AG04449 (cell line): Measurements from ENCODE around the gene RNF152.

Experiments
- CTCF ChIA-PET: fragments of 350-600 bp; formaldehyde crosslinking; extraction: SDS; loops from one replicate; lab custom pipeline; 2021; ENCODE audit warnings: antibody characterized with exemption; lab: Yijun Ruan, JAX
- POLR2A ChIA-PET: fragments of 400-600, 350-600 bp; formaldehyde crosslinking; extraction: SDS; loops from one replicate; lab custom pipeline; 2020; ENCODE audit warnings: antibody characterized with exemption, inconsistent platforms; lab: Yijun Ruan, JAX
- DNase-seq: peaks from one replicate; pipeline ENCODE4 v3.0.0-alpha.2; 2010; ENCODE audit warnings: low read depth, low spot score
- H3K4me3 ChIP-seq: 2 replicates; pipeline ENCODE4 v1.5.1; 2011; ENCODE audit warnings: low read depth, mild to moderate bottlenecking, control low read depth, low read length
- TF ChIP-seq, protein P1 (sequence below): IDR thresholded peaks from one replicate; pipeline ENCODE4 v1.5.1; 2011; ENCODE audit warnings: mild to moderate bottlenecking, moderate library complexity, low read length, control low read depth, inconsistent platforms; ENCODE audit not compliant: insufficient read depth; ENCODE audit errors: missing control alignments

RNF152 gene

GRCh38 chr18:61831071-61831470, 61.7 kb downstream of the RNF152 start:
- DNase-seq, result no peak
- POLR2A ChIA-PET, result no interaction called here
- H3K4me3 ChIP-seq, result no peak overlapping the region
- CTCF ChIA-PET, result interaction anchor here (0.8 to 1.6 kb wide), 3 partner anchors 10 to 18 kb away, joined by 3 to 4 read pairs (median 4); no protein-coding TSS in a partner anchor
- TF ChIP-seq, protein P1, sequence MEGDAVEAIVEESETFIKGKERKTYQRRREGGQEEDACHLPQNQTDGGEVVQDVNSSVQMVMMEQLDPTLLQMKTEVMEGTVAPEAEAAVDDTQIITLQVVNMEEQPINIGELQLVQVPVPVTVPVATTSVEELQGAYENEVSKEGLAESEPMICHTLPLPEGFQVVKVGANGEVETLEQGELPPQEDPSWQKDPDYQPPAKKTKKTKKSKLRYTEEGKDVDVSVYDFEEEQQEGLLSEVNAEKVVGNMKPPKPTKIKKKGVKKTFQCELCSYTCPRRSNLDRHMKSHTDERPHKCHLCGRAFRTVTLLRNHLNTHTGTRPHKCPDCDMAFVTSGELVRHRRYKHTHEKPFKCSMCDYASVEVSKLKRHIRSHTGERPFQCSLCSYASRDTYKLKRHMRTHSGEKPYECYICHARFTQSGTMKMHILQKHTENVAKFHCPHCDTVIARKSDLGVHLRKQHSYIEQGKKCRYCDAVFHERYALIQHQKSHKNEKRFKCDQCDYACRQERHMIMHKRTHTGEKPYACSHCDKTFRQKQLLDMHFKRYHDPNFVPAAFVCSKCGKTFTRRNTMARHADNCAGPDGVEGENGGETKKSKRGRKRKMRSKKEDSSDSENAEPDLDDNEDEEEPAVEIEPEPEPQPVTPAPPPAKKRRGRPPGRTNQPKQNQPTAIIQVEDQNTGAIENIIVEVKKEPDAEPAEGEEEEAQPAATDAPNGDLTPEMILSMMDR, result no peak

- ChIA-PET CTCF (no interaction called here), POLR2A (no interaction called here)
- H3K4me3 ChIP-seq, result no peak overlapping the region
- TF ChIP-seq, protein P1, result no peak
- DNase-seq, result no peak
Observed at GRCh38 chr18:61829108-61829507, 63.7 kb downstream of the RNF152 start.

DNA sequence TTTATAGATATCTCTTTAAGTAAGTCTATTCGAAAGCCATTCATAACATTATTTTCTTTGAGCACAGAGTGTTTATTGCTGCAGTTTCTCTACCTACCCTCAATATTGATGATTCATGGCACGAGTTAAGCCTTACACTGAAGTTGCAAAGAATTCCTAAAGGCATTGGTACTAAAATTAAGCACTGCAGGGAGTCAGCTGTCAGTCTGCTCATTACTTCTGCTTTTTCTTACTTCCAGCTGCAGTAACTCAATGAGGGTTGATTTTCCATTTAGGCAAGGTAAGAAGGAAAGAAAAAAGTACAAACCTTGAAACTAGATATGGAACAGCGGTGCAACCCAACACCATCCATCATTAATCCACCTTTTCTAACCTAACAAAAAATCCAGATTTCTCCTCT, 65.2 kb downstream of the RNF152 start:
- H3K4me3 ChIP-seq, result no peak overlapping the region
- CTCF ChIA-PET, result no interaction called here
- POLR2A ChIA-PET, result no interaction called here
- DNase-seq, result no peak
- TF ChIP-seq, protein P1, result no peak

DNA sequence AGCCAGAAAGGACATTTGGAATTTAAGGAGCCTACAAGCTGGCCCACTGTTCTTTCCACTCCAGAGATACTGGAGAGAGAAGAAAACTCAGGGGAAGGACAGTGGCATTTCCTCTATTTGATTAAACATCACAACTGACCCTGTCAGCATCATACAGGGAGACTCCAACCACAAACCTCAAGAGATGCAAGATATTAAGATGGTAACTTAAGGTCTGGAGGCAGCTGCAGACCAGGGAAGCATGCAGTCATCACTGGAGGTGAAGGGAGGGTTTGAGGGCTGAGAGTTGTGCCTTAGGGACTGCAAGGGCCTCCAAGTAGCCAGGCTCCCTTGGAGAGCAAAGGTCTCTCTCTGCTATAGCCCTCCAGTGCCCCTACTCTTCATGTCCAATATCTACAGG, 67.4 kb downstream of the RNF152 start:
- POLR2A ChIA-PET, result interaction anchor here (0.6 kb wide), 1 partner anchor 9 kb away, joined by 3 read pairs; no protein-coding TSS in a partner anchor
- CTCF ChIA-PET, result no interaction called here
- TF ChIP-seq, protein P1, result no peak
- peak; percentile 26 for DNase-seq
- H3K4me3 ChIP-seq, result no peak overlapping the region

- H3K4me3 ChIP-seq, result no peak overlapping the region
- ChIA-PET POLR2A (no interaction called here), CTCF (no interaction called here)
- TF ChIP-seq, protein P1, result no peak
- DNase-seq, result no peak
Observed at GRCh38 chr18:61824733-61825363, 68.0 kb downstream of the RNF152 start.

- DNase-seq, result no peak
- POLR2A ChIA-PET, result no interaction called here
- TF ChIP-seq, protein P1, result no peak
- no peak overlapping the region for H3K4me3 ChIP-seq
- CTCF ChIA-PET, result no interaction called here
Observed at GRCh38 chr18:61823595-61823994, 69.2 kb downstream of the RNF152 start.
